Endothelial cell of umbilical vein (primary cell): ENCODE measurements around the gene DBP. TPM values are rescaled to one million over a fixed set of nuclear protein-coding genes. Genes with fewer than 3 reads are reported as not detected.

ENCODE experiments used
- BruUV-seq: library from RNA; stranded (reverse); fragments of 400-500 nt; replicated peaks from 2 replicates; lab custom pipeline; 2021; lab: Mats Ljungman, UMichigan
- CTCF ChIA-PET: fragments of 300-600, 350-600 bp; sonication (Branson Sonifier 250); formaldehyde crosslinking; loops from one replicate; lab custom pipeline; 2021; ENCODE audit warnings: antibody characterized with exemption, inconsistent platforms; lab: Charles Lee
- POLR2A ChIA-PET: fragments of 300-600, 350-600 bp; sonication (Branson Sonifier 250); formaldehyde crosslinking; loops from one replicate; lab custom pipeline; 2021; ENCODE audit warnings: antibody characterized with exemption, inconsistent platforms; lab: Charles Lee
- DNase-seq: peaks from one replicate; pipeline ENCODE4 v3.0.0-alpha.2; 2011; ENCODE audit warnings: low read depth, low spot score
- FAIRE-seq: peaks from 2 replicates; lab custom pipeline; 2011; peaks lifted over from hg19 to GRCh38; lab: Jason Lieb, UNC
- H2AFZ ChIP-seq: 2 replicates; pipeline ENCODE4 v1.6.0; 2012; ENCODE audit warnings: low read depth, low read length, control low read depth, inconsistent platforms
- H3K27ac ChIP-seq: 2 replicates; pipeline ENCODE4 v1.5.1; 2011; ENCODE audit warnings: low read depth, mild to moderate bottlenecking, control low read depth, low read length, moderate library complexity; ENCODE audit not compliant: insufficient read depth
- H3K27me3 ChIP-seq, 2 experiments: 2 replicates each; pipeline versions ENCODE4 v1.6.0 to v1.6.1; 2011; ENCODE audit warnings: low read length in 2 of 2, mixed read lengths in 1 of 2; ENCODE audit not compliant: control insufficient read depth in 2 of 2, insufficient read depth in 2 of 2
- H3K36me3 ChIP-seq, 2 experiments: 2 replicates in 1 of 2; 3 replicates in 1 of 2; pipeline ENCODE4 v1.5.1; 2011; ENCODE audit warnings: low read length in 2 of 2, mild to moderate bottlenecking in 1 of 2, moderate library complexity in 1 of 2; ENCODE audit not compliant: control insufficient read depth in 2 of 2, insufficient read depth in 2 of 2; ENCODE audit errors: extremely low read depth in 1 of 2
- H3K4me1 ChIP-seq: 3 replicates; pipeline ENCODE4 v1.5.1; 2011; ENCODE audit warnings: mild to moderate bottlenecking, low read length; ENCODE audit not compliant: control insufficient read depth, insufficient read depth; ENCODE audit errors: extremely low read depth
- H3K4me2 ChIP-seq: 2 replicates; pipeline ENCODE4 v1.6.1; 2011; ENCODE audit warnings: low read length, control low read depth, mixed read lengths; ENCODE audit not compliant: insufficient read depth
- H3K4me3 ChIP-seq, 3 experiments: fragments of 200-600 bp in 1 of 3; sonication (generic), shearing (Covaris generic) in 1 of 3; replicated peaks in 1 of 3; 2 replicates each; pipeline ENCODE4 v1.5.1; 2011 to 2016; ENCODE audit warnings: control low read depth in 3 of 3, low read length in 3 of 3, mild to moderate bottlenecking in 2 of 3, inconsistent platforms in 1 of 3, low read depth in 1 of 3, moderate library complexity in 1 of 3; ENCODE audit not compliant: insufficient read depth in 1 of 3
- H3K79me2 ChIP-seq: 2 replicates; pipeline ENCODE4 v1.6.0; 2012; ENCODE audit warnings: low read length, inconsistent platforms; ENCODE audit not compliant: control insufficient read depth, insufficient read depth
- H3K9ac ChIP-seq: replicated peaks from 2 replicates; pipeline ENCODE3; 2011; ENCODE audit warnings: low read length, control low read depth; ENCODE audit not compliant: insufficient read depth; ENCODE audit errors: extremely low read depth
- H3K9me1 ChIP-seq: replicated peaks from 3 replicates; pipeline ENCODE4 v1.6.0; 2011; ENCODE audit warnings: mild to moderate bottlenecking, low read length; ENCODE audit not compliant: control insufficient read depth, insufficient read depth; ENCODE audit errors: extremely low read depth
- H3K9me3 ChIP-seq: replicated peaks from 2 replicates; pipeline ENCODE4 v1.5.1; 2012; ENCODE audit warnings: low read length, inconsistent platforms; ENCODE audit not compliant: control insufficient read depth, insufficient read depth
- H4K20me1 ChIP-seq: replicated peaks from 2 replicates; pipeline ENCODE3; 2011; ENCODE audit warnings: mild to moderate bottlenecking, low read length; ENCODE audit not compliant: control insufficient read depth, insufficient read depth; ENCODE audit errors: extremely low read depth
- JUN ChIP-seq: IDR thresholded peaks from 2 replicates; pipeline ENCODE4 v1.6.1; 2011; ENCODE audit warnings: borderline replicate concordance, low read depth; ENCODE audit not compliant: insufficient read length, insufficient read depth
- POLR2AphosphoS5 ChIP-seq: IDR thresholded peaks from 2 replicates; pipeline ENCODE4 v1.6.1; 2012; ENCODE audit warnings: low read depth, mild to moderate bottlenecking, control low read depth, low read length, moderate library complexity; ENCODE audit not compliant: insufficient read depth
- dilution Hi-C: fragments of 300-500 bp; cut with MboI; formaldehyde crosslinking; loops from one replicate; pipeline ENCODE4 v1.15.0; 2019; ENCODE audit warnings: low sequenced_read_pairs; ENCODE audit not compliant: extremely low pct_ligation_motif_present
- intact Hi-C: fragments of 100-400 bp; cut with micrococcal nuclease; formaldehyde crosslinking; loops from one replicate; pipeline ENCODE4 v1.10.0; 2022
- polyA plus RNA-seq, 4 experiments: library from polyadenylated mRNA; depleted of rRNA in 3 of 4; stranded (reverse) in 3 of 4; unstranded in 1 of 4; fragments of >200 nt; gene quantifications; 2 replicates each; pipeline versions ENCODE4 v1.2.1 to v1.2.3, GENCODE V29; 2011 to 2012; ENCODE audit warnings: missing spikeins in 1 of 4
- total RNA-seq: library from RNA; stranded (reverse); gene quantifications from 2 replicates; pipeline ENCODE4 v1.2.3, GENCODE V29; 2021
- TF ChIP-seq, protein P1 (sequence below), 2 donors: IDR thresholded peaks; 1 replicate in 1 of 2; 2 replicates in 1 of 2; pipeline ENCODE4 v1.5.1; 2011; ENCODE audit warnings: low read length in 2 of 2, mild to moderate bottlenecking in 2 of 2, moderate library complexity in 2 of 2, control low read depth in 1 of 2, inconsistent platforms in 1 of 2, low read depth in 1 of 2; ENCODE audit not compliant: insufficient read depth in 1 of 2; ENCODE audit errors: extremely low read depth in 1 of 2

DBP gene
- total and polyA plus RNA-seq, 2 donors (not counting 3 experiments of a cell fraction or from before 2014, with no cell fraction given) = 1.5 to 1.8 TPM

DNA sequence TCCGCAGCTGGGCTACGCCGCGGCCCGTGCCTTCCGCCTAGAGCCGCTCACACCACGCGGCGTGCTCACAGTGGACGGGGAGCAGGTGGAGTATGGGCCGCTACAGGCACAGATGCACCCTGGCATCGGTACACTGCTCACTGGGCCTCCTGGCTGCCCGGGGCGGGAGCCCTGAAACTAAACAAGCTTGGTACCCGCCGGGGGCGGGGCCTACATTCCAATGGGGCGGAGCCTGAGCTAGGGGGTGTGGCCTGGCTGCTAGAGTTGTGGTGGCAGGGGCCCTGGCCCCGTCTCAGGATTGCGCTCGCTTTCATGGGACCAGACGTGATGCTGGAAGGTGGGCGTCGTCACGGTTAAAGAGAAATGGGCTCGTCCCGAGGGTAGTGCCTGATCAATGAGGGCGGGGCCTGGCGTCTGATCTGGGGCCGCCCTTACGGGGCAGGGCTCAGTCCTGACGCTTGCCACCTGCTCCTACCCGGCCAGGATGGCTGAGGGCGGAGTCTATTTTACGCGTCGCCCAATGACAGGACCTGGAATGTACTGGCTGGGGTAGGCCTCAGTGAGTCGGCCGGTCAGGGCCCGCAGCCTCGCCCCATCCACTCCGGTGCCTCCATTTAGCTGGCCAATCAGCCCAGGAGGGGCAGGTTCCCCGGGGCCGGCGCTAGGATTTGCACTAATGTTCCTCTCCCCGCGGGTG is 7.4 kb downstream of the DBP start:
- no peaks in the 10 kb centered on the region for H3K27me3 ChIP-seq
- no peaks in the 10 kb centered on the region for H3K9me3 ChIP-seq
- ChIA-PET POLR2A (interaction anchor here (1.0 to 2.0 kb wide), 3 partner anchors 8 to 17 kb away, joined by 3 to 10 read pairs (median 3); partner anchors contain the start of genes RPL18 and SPHK2), CTCF (interaction anchor here (0.8 to 2.3 kb wide), 10 partner anchors 8 to 341 kb away, joined by 3 to 12 read pairs (median 8); partner anchors contain the start of genes CA11, RPL18 and SPHK2)
- H3K9ac ChIP-seq = no peak overlapping the region
- no peak for TF ChIP-seq JUN
- TF ChIP-seq, protein P1, sequence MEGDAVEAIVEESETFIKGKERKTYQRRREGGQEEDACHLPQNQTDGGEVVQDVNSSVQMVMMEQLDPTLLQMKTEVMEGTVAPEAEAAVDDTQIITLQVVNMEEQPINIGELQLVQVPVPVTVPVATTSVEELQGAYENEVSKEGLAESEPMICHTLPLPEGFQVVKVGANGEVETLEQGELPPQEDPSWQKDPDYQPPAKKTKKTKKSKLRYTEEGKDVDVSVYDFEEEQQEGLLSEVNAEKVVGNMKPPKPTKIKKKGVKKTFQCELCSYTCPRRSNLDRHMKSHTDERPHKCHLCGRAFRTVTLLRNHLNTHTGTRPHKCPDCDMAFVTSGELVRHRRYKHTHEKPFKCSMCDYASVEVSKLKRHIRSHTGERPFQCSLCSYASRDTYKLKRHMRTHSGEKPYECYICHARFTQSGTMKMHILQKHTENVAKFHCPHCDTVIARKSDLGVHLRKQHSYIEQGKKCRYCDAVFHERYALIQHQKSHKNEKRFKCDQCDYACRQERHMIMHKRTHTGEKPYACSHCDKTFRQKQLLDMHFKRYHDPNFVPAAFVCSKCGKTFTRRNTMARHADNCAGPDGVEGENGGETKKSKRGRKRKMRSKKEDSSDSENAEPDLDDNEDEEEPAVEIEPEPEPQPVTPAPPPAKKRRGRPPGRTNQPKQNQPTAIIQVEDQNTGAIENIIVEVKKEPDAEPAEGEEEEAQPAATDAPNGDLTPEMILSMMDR (IDR thresholded peaks at IDR 0.05; ENCODE audit: extremely low read depth in 1 of 2, insufficient read depth in 1 of 2, low read depth in 1 of 2, low read length in 2 of 2) = no peak
- TF ChIP-seq POLR2AphosphoS5 = peak; percentile 65
- peaks cover 20% of the 10 kb centered on the region for H3K4me1 ChIP-seq
- peak overlapping the region in 2 of 3 experiments; percentile 6 to 19 for H3K4me3 ChIP-seq
- BruUV-seq = no TSS peak
- peak overlapping the region; percentile 60 for H3K4me2 ChIP-seq
- dilution Hi-C loops = no loop called here
- FAIRE-seq (peak; percentile 96), DNase-seq (peak; percentile 82)
- H2AFZ ChIP-seq = peak overlapping the region; percentile 63
- no peaks in the 10 kb centered on the region for H3K79me2 ChIP-seq
- intact Hi-C loops = loop anchor here (10.0 kb wide), 1 partner anchor 365 kb away; the partner anchor contains the start of genes GYS1 and RUVBL2
- no peaks in the 10 kb centered on the region for H4K20me1 ChIP-seq
- peaks cover 0 to 2% of the 10 kb centered on the region in 2 experiments for H3K36me3 ChIP-seq
- H3K9me1 ChIP-seq = no peaks in the 10 kb centered on the region
- peak overlapping the region; percentile 13 for H3K27ac ChIP-seq
